HG02610 (cell line): ENCODE measurements around the gene BRCA1.
"Not testable (repeated sequence)": the region's sequence is repeated elsewhere in the genome, so short reads cannot be mapped to it uniquely, and the experiment has no call there.

Experiments
- ATAC-seq: cut with Tn5 transposase; IDR thresholded peaks from one replicate; pipeline ENCODE4 v1.9.1; 2021; ENCODE audit warnings: mild to moderate bottlenecking, moderate library complexity; ENCODE audit not compliant: unreplicated experiment

The BRCA1 gene

GRCh38 chr17:43125133-43125966 is at the start of gene BRCA1:
Gene BRCA1 (minus strand): TSS chr17:43125364. CDS start chr17:43124096, 1,268 bp downstream.
- ATAC-seq, result peak; percentile 95

- no peak for ATAC-seq
Measured at GRCh38 chr17:43171586-43172487, 46.7 kb upstream of the BRCA1 start.

- peak; percentile 79 for ATAC-seq
Measured at GRCh38 chr17:43170766-43171585, 45.8 kb upstream of the BRCA1 start, which contains the start of gene NBR1. Gene NBR1 (plus strand): TSS chr17:43171214. CDS start chr17:43175800, 4,586 bp downstream.

- ATAC-seq, result peak; percentile 71
Measured at GRCh38 chr17:43170140-43170765, 45.1 kb upstream of the BRCA1 start.

GRCh38 chr17:43169561-43170139 is 44.5 kb upstream of the BRCA1 start:
- ATAC-seq, result no peak

GRCh38 chr17:43165971-43166370 is 40.8 kb upstream of the BRCA1 start:
- ATAC-seq, result not testable (repeated sequence)

GRCh38 chr17:43159957-43160356 is 34.8 kb upstream of the BRCA1 start:
- ATAC-seq, result not testable (repeated sequence)

GRCh38 chr17:43159232-43159631 is 34.1 kb upstream of the BRCA1 start:
- not testable (repeated sequence) for ATAC-seq

GRCh38 chr17:43155666-43156065 is 30.5 kb upstream of the BRCA1 start:
- no peak for ATAC-seq

- ATAC-seq, result not testable (repeated sequence)
Measured at GRCh38 chr17:43153197-43153835, 28.2 kb upstream of the BRCA1 start.

- ATAC-seq, result no peak
Measured at GRCh38 chr17:43151880-43152456, 26.8 kb upstream of the BRCA1 start.

- no peak for ATAC-seq
Measured at GRCh38 chr17:43146649-43147048, 21.5 kb upstream of the BRCA1 start.

GRCh38 chr17:43143201-43143600 is 18.0 kb upstream of the BRCA1 start:
- ATAC-seq, result no peak

- ATAC-seq, result no peak
Measured at GRCh38 chr17:43142153-43142552, 17.0 kb upstream of the BRCA1 start.

- no peak for ATAC-seq
Measured at GRCh38 chr17:43140396-43141332, 15.5 kb upstream of the BRCA1 start.

GRCh38 chr17:43138531-43138930 is 13.4 kb upstream of the BRCA1 start:
- not testable (repeated sequence) for ATAC-seq

GRCh38 chr17:43136574-43136973 is 11.4 kb upstream of the BRCA1 start:
- ATAC-seq, result not testable (repeated sequence)

- no peak for ATAC-seq
Measured at GRCh38 chr17:43135454-43135819, 10.3 kb upstream of the BRCA1 start.
